NCI-H69 (cell line): ENCODE results near the gene PITPNM3.

Experiments used
- DNase-seq: peaks from one replicate; lab custom pipeline; 2025; lab: John Stamatoyannopoulos, UW

PITPNM3 gene

DNA sequence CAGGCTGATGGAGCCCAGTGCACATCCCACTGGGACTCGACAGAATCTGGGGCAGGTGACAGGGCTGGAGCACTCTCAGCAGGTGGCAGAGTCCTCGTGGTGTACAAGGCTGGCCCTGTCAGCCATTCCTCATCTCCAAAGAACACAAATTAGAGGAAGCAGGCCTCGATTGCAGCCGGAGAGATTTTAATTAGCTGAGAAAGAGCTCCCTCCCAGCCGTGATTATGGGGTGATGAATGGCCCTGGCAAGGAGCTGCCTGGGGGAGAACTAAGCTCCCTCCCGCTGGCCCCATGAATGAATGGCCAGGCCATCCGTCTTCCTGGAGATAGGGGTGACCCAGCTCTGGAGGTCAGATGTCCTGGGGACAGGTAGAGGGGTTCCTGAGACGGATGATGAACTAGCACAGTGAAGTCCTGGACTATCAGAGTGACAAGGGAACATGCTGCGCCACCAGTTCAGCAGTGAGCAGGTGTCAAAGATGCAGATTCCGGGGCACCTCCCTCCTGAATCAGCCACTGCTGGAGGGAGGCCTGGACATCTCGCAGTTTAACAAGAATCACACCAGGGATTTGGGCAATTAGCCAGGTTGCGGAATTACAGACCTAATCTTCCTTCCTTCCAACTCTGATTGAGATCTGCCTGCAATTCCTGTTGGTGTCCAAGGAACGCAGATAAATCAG is 76.6 kb downstream of the PITPNM3 start:
- DNase-seq, result peak; percentile 82

DNA sequence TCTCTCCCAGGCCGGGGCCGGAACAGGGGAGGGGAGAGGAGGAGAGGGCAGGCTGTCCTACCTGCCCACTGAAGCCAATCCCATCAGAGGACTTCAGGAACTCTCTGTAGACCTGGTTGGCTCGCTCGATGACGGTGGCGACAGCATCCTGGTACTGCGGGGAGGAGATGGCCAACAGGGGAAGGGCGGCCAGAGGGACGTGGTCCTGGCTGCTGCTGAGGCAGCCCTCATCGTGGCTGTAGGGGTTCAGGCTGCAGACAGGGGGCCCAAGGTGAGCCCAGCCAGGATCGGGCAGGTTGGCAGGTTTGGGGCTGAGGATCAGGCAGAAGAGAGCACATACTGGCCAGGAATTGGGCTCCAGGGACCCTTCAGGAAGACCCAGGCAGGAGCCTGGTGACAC is 77.9 kb downstream of the PITPNM3 start:
- no peak for DNase-seq

DNA sequence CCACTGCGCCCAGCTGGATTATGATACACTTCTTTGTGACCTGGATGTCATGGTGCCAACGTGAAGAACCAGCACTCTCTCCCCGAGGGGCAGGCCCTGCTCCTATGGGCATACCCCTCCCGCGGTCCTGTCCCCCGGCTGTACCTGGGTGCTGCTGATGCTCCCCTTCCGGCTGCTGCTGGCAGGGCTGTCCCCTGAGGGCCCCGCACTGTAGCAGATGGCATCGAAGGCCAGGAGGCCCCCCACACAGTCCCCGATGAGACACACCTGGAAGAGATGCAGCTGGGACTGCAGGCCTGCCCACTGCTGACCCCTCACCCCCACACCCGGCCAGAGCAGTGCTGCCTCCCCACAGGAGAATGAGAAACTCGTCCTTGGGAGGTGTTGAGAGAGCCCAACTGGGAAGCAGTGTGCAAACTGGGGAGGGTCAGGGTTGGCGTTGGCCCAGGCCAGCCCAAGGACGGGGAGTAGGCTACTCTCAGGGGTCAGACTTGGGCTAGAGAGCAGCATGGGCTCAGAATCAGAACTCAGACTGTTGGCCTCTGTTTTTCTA is 78.4 kb downstream of the PITPNM3 start:
- DNase-seq, result no peak

DNA sequence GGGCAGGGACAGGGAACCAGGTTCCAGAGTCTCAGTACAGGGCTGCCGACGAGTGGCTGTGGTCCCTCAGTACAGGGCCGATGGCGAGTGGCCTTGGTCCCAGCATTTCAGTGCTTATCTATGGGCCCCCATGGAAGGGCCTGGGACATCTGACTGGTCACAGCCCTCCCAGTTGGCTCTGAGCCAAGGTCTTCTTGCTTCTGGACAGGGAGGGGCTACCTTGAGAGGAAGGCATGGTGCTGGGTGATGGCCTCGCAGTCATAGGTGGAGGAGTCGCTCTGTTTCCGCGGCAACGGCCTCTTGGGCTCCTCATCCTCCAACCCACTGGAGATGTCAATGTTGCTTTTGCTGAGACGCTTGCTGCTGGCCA is 79.6 kb downstream of the PITPNM3 start:
- peak; percentile 20 for DNase-seq

DNA sequence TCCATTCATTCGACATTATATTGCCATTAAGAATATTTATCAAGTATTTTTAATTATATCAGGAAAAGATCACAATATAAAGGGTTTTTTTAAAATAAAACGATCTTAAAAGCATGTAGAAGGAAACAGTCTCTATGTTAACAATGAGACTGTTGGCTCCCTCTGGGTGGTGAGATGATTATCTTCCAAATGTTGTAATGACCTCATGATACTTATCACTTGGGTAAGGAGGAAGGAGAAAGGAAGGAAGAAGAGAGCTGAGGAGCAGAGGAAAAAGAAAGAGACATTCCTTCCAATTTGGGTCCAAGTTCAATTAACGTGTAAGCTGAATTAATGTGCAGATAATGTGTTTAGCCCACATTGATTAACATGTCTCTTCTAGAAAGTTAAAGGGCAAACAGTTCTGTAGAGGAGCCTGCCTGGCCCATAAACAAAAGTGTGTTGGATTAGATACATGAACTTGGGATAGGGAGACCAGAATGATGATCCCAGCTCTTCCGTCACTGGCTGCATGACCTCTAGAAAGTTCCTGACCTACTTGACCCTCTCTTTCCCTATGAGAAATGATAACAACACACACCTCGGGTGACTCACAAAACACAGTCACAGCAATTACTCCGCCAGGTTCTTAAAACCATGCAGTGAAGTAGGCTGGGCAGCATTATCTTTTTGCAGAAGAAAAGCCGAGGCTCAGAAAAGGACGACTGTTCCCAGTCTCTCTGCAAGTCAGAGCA is 80.1 kb downstream of the PITPNM3 start:
- peak; percentile 31 for DNase-seq

DNA sequence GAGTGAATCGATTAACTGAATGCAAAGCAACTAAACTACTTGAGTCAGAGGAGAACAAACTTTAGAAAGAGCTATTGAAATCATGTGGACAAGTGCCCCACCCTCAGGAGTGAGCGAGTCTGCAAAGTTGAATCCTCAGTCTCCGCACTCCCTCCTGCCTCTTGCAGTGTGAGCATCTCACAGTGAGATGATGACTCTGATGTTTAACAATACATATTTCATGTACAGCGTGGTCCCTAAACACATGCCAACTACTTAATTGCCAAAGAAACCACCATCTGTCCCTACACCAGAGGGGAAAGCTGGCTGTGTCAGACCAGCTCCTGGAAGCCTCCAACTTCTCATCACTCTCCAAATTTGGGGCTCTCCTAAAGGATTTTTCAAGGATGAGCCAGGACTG is 80.9 kb downstream of the PITPNM3 start:
- DNase-seq, result peak; percentile 86

DNA sequence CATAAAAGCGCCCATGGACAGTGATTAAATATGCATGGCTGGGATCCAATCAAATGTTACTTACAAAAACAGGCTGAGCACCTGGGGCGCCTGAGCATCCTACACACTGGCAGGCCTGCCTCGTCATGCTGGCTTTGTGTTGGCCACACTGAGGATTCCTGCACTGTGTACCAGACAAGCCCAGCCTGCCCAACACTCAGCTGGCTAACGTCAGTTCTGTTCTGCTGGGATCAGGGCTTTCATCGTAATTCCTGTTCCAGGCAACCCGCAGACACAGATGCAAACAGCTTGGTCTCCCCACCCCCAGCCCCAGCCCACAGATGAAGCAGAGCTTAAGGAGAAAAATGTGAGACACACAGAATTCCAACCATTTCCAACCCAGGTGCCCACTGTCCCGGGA is 81.4 kb downstream of the PITPNM3 start:
- peak; percentile 75 for DNase-seq

DNA sequence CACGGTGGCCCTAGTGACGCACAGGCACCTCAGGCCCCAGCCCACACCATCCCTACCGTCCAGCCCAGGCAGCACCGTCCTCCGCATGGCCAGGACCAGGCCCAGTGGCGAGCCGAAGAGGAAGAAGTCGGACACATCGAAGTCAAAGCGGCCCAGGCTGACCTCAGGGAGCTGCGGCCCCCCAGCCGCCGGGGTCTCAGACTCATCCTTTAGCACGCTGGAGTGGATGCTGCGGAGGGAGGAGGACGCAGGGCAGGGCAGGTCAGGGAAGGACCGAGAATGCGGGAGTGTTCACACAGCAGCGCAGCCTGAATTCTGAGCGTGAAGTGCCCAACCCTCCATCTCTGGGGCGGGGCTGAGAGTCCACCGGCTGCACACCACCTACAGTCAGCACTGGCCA is 82.0 kb downstream of the PITPNM3 start:
- no peak for DNase-seq

DNA sequence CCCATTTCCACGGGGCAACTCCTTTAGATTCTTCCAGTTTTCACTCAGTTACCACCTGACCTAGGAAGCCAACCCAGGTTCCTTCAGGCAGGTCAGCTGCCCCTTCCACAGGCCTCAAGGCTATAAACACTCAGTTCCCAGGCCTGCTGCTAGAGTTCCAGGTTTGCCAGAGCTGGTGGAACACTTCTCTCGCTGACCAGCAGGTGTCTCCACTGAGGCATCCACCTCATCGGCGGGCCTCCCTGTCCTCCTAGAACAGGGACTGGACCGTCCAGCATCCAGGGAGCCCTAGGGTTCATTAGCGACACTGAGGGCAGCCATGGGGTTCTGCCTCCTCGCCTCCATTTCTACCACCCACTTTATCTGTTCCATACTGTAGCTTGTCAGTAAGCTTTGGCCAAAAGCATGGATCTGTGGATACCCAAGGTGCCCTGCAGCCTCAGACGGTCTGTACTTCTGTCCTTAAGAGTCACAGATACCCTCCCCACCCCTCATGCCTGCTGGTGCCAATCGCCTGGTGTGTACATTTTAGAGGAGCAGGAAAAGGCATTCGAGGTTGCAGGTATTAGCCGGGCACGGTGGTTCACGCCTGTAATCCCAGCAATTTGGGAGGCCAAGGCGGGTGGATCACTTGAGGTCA is 83.1 kb downstream of the PITPNM3 start:
- peak; percentile 48 for DNase-seq

DNA sequence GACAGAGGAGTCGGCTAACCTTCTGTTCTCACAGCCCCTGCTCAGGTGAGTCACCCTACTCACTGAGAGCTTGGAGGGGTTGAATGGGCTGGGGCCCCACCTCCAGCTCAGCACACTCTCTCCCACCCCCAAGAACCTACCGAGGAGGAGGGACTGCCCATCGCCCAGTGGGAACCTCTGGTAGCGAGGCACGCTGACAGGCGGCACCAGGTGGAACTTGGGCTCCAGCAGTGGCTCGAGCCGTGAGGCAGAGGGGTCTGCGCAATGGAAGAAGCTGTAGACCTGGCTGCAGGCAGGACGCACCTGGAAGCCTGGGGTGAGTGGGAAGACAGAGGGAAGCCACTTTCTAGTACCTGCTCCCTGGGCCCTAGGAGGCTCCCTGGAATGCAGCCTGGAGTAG is 83.8 kb downstream of the PITPNM3 start:
- DNase-seq, result no peak

DNA sequence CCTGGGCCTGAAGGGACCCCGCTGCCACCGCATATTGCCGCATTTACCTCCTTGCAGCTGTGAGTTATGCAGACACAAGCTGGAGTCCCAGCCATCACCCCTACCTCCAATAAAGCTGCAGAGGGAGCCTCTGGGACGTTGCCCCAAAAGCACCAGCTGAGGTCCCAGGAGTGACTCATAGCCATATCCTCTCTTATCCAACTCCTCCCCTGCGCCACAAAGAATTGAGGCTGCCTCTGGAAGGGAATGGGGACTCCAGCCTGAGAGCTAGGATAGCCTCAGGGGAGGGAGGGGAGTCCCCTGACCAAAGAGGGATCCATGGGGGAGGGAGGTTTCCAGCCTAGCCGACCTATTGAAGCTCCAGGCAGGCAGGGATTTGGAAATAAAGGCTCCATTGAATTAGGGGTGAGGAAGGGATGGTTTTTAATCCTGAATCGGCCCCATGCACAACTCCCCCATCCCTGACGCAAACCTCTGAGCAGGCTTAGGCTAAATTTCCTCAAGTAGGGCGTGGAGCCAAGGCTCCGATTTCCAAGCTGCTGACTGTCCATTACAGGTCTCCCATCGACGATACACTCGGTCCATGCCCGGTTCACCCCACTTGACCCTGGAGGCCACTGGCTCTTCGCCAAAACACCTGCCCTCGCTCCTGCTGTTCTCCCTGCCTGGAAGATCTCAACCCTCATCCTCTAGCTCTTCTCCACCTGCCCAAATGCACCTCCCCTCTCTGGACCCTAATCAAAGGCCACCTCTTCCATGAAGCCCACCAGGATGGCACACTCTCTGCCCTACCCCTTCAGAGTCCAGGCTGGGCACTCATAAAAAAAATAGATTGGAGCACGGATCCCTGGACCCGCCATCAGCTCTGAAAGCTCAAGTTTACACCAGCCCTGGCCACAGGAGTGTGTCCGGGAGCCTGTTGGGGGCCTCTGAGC is 84.6 kb downstream of the PITPNM3 start:
- DNase-seq, result peak; percentile 11

DNA sequence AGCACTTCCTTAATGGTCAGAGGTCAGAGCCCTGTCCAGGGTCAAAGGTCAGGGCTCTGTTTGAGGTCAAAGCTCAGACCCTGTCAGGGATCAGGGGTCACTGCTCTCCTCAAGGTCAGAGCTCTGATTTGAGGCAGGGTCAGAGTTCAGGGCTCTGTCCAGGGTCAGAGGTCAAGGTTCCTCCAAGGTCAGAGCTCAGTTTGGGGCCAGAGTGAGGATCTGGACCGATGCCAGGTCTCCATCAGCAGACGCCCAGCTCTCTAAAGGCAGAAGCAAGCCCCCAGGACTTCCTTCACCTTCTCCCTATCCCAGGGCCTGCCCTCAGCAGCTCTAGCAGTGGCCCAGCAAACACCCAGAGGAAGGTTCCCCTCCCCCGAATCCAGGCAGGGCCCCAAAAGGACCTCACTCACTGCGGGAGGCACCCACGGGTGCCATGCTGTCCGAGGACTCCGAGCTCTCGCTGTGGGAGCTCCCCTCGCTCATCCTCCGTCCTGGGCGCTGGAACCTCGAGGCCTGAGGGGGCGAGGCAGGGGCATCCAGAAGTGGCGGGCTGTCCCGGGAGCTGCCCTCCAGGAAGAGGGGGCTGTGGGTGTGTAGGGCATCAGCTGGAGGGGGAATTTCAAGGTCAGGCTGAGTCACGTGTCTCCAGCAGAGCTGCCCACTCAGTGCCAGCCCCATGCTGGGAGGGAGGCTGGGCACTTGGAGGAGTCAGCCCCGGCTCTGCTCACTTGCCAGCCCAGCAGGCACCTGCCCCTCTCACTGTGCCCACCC is 85.4 kb downstream of the PITPNM3 start:
- DNase-seq, result no peak

DNA sequence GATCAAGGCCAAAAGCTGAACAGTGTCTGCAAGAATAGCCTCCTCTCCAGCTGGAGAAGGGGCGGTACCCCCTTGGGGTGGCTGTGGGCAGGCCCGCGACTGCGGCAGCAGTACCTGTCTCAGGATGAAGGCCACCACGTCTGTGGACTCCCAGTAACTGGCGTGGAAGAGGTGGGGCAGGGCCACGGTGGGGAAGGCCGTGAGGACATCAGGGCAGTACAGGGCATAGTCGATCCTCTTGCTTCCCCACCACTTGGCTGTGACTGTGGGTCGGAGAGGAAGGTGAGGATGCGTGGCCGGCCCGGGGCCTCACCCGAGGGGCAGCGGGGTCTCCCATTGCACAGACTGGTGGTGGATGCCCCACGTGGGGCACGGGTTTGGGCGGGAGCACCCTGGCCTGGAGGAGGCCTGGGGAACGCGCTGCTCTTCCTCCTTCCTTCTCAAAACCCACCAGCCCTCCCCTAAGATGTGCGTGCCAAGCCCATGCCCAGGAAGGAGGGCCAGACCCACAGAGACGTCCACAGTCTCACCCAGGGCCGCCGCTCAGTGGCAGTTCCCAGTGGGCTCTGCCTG is 86.1 kb downstream of the PITPNM3 start:
- no peak for DNase-seq

DNA sequence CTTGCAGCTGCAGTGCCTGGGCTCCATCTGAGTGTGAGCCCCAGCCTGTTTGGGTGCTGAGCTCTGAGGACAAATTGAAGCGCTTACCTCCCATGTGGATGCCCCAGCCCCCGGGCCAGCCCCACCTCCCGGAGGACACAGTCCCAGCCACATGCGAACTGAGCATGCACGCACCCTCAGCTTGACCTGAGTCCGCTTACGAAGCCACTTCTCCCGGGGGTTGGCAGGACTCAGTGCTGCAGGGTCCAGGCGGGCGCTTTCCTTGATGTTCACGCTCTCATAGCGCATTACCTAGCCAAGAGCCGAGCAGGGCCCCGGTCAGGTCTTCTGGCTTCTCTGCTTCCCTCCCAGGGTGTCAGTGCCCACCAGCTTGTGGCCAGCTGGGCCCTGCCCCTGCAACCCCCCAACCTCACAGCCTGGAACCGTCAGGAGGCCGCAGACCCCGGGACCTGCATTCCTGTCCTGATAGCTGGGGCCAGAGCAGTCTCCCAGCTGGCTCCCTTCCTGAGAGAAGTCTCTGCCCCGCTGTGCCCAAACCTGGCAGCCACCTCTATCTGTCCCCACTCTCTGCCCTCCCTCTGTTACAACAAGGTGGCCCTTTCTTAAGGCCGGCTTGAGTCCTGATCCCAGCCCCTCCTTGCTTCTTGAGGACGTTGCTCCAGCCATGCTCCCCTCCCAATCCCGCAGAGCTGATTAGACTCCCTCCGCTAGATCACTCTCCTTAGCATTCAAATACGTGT is 88.1 kb downstream of the PITPNM3 start:
- DNase-seq, result no peak

DNA sequence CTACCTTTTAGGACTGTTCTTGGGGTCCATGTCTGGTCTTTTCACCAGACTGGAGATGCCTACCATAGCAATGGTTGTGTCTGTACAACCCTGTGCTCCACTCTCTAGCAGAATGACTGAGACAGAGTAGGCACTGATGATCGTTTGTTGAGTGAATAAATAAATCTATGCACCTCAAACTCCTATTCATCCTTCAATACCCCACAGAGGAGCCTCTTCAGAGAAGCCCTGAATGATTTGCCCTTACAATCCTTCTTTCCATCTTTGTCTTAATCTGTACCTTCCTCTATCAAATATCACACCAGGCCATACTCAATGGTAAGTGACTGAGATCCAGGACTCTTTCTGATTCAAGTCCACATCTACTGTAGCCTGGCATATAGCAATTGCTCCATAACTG is 88.8 kb downstream of the PITPNM3 start:
- no peak for DNase-seq

DNA sequence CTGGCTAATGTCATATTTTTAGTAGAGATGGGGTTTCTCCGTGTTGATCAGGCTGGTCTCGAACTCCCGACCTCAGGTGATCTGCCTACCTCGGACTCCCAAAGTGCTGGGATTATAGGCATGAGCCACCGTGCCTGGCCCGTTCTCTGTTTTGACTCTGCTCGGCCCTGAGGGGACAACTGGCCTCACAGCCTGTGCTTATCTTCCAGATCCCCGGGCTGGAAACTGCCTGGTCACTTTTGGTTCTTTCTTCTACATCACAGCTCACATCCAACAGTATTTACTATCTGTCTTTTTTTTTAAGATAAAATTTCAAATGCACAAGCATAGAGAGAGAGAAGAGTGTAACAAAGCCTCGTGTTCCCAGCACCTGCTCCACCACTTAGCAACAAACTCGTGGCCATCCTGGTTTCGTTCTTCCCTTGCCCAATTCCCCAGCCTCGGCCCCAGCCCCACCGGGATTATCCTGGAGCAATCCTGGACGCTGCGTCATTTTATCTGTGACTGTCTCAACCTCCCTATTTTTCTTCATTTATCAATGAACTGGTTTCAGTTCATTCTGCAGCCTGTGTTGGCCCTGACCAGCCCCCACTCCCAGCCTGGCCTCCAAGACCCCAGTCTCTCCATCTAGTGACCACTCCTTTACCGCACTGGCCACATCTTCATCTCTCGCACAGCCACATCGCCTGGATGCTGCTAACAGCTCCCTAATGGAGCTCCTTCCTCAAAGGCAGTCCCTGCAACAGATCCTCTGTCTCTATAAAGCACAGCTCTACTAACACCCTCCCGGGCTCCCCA is 91.0 kb downstream of the PITPNM3 start:
- DNase-seq, result no peak

DNA sequence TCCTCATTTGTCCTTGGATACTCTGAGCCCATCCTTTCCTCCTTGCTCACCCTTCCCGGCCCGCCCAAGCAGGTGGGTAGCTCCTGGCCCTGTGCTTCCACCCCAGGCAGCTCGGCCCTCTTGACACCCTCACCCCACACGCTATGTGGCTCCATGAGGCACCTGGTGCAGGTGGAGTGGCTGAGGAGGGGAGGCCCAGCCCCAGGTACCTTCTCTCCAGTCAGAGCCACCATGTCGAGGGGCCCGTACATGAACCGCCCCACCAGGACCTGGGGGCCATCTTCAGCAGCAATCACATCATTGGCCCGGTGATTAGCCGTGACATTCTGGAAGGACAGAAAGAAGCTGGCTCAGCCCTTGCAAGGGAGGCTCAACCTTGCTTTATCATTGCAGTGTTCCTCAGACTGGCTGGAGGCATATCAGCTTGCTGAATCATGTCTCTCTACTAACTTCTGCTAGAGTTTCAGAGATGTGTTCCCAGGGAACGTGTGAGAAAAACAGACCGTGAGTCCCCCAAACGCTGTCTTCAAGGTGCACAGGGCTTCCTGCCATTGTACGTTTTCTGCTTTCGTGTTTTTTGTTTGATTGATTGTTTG is 91.8 kb downstream of the PITPNM3 start:
- no peak for DNase-seq

DNA sequence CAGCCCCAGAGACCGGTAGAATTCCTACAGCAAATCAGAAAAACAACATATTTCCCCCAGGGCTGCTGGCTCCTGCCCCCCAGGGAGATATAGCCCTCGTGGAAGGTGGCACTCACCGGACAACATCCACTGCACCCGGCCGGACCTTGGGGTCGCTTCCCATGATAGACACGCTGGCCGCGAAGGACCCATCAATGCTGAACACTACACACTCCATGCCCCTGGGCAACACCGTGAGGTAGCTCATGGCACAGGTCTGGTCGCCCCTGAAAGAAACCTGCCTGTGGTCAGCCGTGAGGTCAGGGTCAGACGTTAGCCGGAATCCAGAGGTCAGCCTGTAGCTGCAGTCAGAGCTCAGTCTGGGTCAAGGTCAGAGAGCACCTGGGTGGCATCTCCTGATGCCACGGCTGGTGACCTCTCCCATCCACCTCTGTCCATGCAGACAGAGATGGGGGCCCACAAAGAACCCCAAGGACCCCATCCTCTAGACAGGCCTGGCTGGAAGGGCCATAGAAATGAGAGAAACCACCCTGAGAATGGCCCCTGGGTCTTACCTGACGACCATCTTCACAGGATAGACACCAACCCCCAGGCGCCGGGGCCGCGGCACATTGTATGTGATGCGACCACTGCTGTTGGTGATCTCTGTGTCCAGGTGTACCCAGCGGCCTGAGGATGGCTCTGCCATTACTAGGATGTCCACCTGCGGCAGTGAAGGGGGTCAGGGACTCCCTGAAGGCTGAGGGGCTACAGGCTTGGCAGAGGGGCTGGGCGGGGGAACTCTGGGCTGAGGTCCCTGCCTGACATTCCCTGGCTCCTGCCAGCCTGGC is 92.5 kb downstream of the PITPNM3 start:
- no peak for DNase-seq
